NB4 (cell line): Measurements from ENCODE around the gene VEPH1.

ENCODE experiments used
- TF ChIP-seq, protein P1 (sequence below): IDR thresholded peaks from 2 replicates; pipeline ENCODE4 v1.6.1; 2011; ENCODE audit warnings: low read depth, low read length
- TF ChIP-seq, protein P2 (sequence below): IDR thresholded peaks from one replicate; pipeline ENCODE4 v1.5.1; 2012; ENCODE audit warnings: low read depth, low read length

DNA sequence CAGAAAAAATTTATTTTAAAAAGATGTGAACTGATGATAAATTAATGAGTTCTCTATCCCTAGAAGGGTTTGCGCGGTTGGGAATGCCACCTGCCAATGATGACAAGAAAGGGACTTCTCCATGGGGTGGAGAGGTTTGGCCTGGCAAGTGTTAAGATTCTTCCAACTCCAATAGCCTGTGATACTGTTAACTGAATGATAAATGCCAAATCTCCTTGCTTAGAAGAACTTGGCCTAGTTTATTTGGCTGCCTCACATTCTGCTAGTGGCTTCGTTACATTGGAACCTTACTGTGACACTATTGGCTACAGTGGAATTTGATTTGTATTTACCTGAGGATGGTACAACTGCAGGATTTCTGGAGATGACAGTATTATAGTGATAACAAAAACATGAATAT lies 251.5 kb downstream of the VEPH1 start:
- TF ChIP-seq, protein P1, sequence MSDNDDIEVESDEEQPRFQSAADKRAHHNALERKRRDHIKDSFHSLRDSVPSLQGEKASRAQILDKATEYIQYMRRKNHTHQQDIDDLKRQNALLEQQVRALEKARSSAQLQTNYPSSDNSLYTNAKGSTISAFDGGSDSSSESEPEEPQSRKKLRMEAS = no peak
- TF ChIP-seq, protein P2, sequence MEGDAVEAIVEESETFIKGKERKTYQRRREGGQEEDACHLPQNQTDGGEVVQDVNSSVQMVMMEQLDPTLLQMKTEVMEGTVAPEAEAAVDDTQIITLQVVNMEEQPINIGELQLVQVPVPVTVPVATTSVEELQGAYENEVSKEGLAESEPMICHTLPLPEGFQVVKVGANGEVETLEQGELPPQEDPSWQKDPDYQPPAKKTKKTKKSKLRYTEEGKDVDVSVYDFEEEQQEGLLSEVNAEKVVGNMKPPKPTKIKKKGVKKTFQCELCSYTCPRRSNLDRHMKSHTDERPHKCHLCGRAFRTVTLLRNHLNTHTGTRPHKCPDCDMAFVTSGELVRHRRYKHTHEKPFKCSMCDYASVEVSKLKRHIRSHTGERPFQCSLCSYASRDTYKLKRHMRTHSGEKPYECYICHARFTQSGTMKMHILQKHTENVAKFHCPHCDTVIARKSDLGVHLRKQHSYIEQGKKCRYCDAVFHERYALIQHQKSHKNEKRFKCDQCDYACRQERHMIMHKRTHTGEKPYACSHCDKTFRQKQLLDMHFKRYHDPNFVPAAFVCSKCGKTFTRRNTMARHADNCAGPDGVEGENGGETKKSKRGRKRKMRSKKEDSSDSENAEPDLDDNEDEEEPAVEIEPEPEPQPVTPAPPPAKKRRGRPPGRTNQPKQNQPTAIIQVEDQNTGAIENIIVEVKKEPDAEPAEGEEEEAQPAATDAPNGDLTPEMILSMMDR = no peak
